Measurements from ENCODE around the gene CCNT2. TPM values are rescaled to one million over a fixed set of nuclear protein-coding genes. Genes with fewer than 3 reads are reported as not detected.
A peak's percentile ranks its signal among the peaks of the same experiment; 100 is the strongest.

The CCNT2 gene
- total RNA-seq, 1 donor from 2014 or later: 29.2 TPM

GRCh38 chr2:134946073-134946472 lies 27.5 kb downstream of the CCNT2 start:
- TF ChIP-seq, protein P1, sequence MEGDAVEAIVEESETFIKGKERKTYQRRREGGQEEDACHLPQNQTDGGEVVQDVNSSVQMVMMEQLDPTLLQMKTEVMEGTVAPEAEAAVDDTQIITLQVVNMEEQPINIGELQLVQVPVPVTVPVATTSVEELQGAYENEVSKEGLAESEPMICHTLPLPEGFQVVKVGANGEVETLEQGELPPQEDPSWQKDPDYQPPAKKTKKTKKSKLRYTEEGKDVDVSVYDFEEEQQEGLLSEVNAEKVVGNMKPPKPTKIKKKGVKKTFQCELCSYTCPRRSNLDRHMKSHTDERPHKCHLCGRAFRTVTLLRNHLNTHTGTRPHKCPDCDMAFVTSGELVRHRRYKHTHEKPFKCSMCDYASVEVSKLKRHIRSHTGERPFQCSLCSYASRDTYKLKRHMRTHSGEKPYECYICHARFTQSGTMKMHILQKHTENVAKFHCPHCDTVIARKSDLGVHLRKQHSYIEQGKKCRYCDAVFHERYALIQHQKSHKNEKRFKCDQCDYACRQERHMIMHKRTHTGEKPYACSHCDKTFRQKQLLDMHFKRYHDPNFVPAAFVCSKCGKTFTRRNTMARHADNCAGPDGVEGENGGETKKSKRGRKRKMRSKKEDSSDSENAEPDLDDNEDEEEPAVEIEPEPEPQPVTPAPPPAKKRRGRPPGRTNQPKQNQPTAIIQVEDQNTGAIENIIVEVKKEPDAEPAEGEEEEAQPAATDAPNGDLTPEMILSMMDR (IDR thresholded peaks at IDR 0.05): no peak
- Mint-ChIP-seq H3K9me3 (ENCODE audit: low read depth) (no peaks in the 10 kb centered on the region), H3K4me1 (ENCODE audit: low read depth) (no peaks in the 10 kb centered on the region), H3K4me3 (ENCODE audit: unreplicated experiment) (no peak overlapping the region), H3K27me3 (ENCODE audit: low read depth) (no peaks in the 10 kb centered on the region), H3K27ac (ENCODE audit: unreplicated experiment) (no peak overlapping the region), H3K36me3 (ENCODE audit: low read depth) (peaks cover 18% of the 10 kb centered on the region)
- no peak for DNase-seq (ENCODE audit: low spot score)

DNA sequence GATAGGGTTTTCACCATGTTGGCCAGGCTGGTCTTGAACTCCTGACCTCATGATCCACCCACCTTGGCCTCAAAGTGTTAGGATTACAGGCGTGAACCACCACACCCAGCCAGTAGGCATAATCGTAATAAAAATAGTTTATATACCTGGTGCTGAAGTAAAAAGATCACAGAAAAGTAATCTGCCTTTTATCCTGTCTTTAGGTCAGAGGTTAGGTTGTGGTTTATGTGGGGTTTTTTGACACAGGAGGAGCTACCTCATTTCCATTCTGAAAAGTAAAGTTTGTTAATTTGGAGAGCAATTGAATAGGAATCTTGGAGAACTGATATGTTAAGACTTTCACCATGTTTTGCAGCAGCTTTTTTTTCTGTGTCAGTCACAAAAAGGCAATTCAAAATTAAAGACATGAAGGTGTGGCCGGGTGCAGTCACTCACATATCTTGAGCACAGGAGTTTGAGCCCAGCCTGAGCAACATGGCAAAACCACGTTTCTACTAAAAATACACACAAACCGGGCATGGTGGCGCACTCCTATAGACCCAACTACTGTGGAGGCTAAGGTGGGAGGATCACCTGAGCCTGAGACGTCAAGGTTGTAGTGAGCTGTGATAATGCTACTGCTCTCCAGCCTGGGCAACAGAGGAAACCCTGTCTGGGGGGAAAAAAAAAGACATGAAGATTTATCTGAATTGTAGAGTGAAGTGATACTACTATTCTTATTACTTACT lies 31.5 kb downstream of the CCNT2 start:
- TF ChIP-seq, protein P1 (IDR thresholded peaks at IDR 0.05): no peak
- DNase-seq (ENCODE audit: low spot score): no peak
- Mint-ChIP-seq H3K36me3 (ENCODE audit: low read depth) (peaks cover 34% of the 10 kb centered on the region), H3K27me3 (ENCODE audit: low read depth) (no peaks in the 10 kb centered on the region), H3K4me3 (ENCODE audit: unreplicated experiment) (no peak overlapping the region), H3K9me3 (ENCODE audit: low read depth) (no peaks in the 10 kb centered on the region), H3K4me1 (ENCODE audit: low read depth) (peaks cover 6% of the 10 kb centered on the region), H3K27ac (ENCODE audit: unreplicated experiment) (peak overlapping the region; percentile 36)

GRCh38 chr2:134950886-134951285 lies 32.3 kb downstream of the CCNT2 start:
- Mint-ChIP-seq H3K4me1 (ENCODE audit: low read depth) (peaks cover 6% of the 10 kb centered on the region), H3K4me3 (ENCODE audit: unreplicated experiment) (no peak overlapping the region), H3K27me3 (ENCODE audit: low read depth) (no peaks in the 10 kb centered on the region), H3K27ac (ENCODE audit: unreplicated experiment) (no peak overlapping the region), H3K36me3 (ENCODE audit: low read depth) (peaks cover 34% of the 10 kb centered on the region), H3K9me3 (ENCODE audit: low read depth) (no peaks in the 10 kb centered on the region)
- DNase-seq (ENCODE audit: low spot score): no peak
- TF ChIP-seq, protein P1 (IDR thresholded peaks at IDR 0.05): no peak

- no peak overlapping the region for H3K27ac Mint-ChIP-seq (ENCODE audit: unreplicated experiment)
- no peaks in the 10 kb centered on the region for H3K27me3 Mint-ChIP-seq (ENCODE audit: low read depth)
- no peaks in the 10 kb centered on the region for H3K9me3 Mint-ChIP-seq (ENCODE audit: low read depth)
- no peak for DNase-seq (ENCODE audit: low spot score)
- TF ChIP-seq, protein P1 (IDR thresholded peaks at IDR 0.05): no peak
- peaks cover 31% of the 10 kb centered on the region for H3K36me3 Mint-ChIP-seq (ENCODE audit: low read depth)
- no peak overlapping the region for H3K4me3 Mint-ChIP-seq (ENCODE audit: unreplicated experiment)
- H3K4me1 Mint-ChIP-seq (ENCODE audit: low read depth): peaks cover 6% of the 10 kb centered on the region
Measured at GRCh38 chr2:134952608-134953007, 34.0 kb downstream of the CCNT2 start.

- H3K36me3 Mint-ChIP-seq (ENCODE audit: low read depth): peaks cover 28% of the 10 kb centered on the region
- H3K4me3 Mint-ChIP-seq (ENCODE audit: unreplicated experiment): no peak overlapping the region
- peaks cover 6% of the 10 kb centered on the region for H3K4me1 Mint-ChIP-seq (ENCODE audit: low read depth)
- H3K27me3 Mint-ChIP-seq (ENCODE audit: low read depth): no peaks in the 10 kb centered on the region
- H3K27ac Mint-ChIP-seq (ENCODE audit: unreplicated experiment): no peak overlapping the region
- DNase-seq (ENCODE audit: low spot score): no peak
- no peaks in the 10 kb centered on the region for H3K9me3 Mint-ChIP-seq (ENCODE audit: low read depth)
- TF ChIP-seq, protein P1 (IDR thresholded peaks at IDR 0.05): no peak
Measured at GRCh38 chr2:134954065-134954464, 35.4 kb downstream of the CCNT2 start.
